GM23338 (cell line): Measurements from ENCODE around the gene LSM3. TPM values are rescaled to one million over a fixed set of nuclear protein-coding genes. Genes with fewer than 3 reads are reported as not detected.

Source experiments
- ATAC-seq: fragments of 200-7000 bp; cut with Tn5 transposase; 3 replicates; pipeline ENCODE4 v1.9.1; 2020
- DNase-seq: peaks from one replicate; pipeline ENCODE4 v3.0.0-alpha.2; 2015; ENCODE audit warnings: low spot score
- H2AFZ ChIP-seq: fragments of 200-600 bp; sonication (generic); 2 replicates; pipeline ENCODE4 v1.8.0; 2016; ENCODE audit warnings: antibody characterized with exemption, mild to moderate bottlenecking, moderate library complexity
- H3F3A ChIP-seq: fragments of 200-600 bp; sonication (generic); replicated peaks from 2 replicates; pipeline ENCODE4 v1.8.0; 2017; ENCODE audit warnings: antibody characterized with exemption, mixed run types, low read depth
- H3K27ac ChIP-seq: fragments of 200-600 bp; sonication (generic); 2 replicates; pipeline ENCODE4 v1.6.1; 2016; ENCODE audit warnings: low read depth
- H3K27me3 ChIP-seq: fragments of 200-600 bp; sonication (generic); 2 replicates; pipeline ENCODE4 v1.8.0; 2016; ENCODE audit warnings: mild to moderate bottlenecking, mixed run types, moderate library complexity; ENCODE audit not compliant: insufficient read depth
- H3K36me3 ChIP-seq: fragments of 200-600 bp; sonication (generic); 2 replicates; pipeline ENCODE4 v1.8.0; 2016; ENCODE audit warnings: mild to moderate bottlenecking; ENCODE audit not compliant: insufficient read depth
- H3K4me1 ChIP-seq: fragments of 200-600 bp; sonication (generic); 2 replicates; pipeline ENCODE4 v1.8.0; 2016; ENCODE audit warnings: mild to moderate bottlenecking, moderate library complexity; ENCODE audit not compliant: insufficient read depth
- H3K4me2 ChIP-seq: fragments of 200-600 bp; sonication (generic); 2 replicates; pipeline ENCODE4 v1.7.1; 2017; ENCODE audit warnings: mixed run types
- H3K4me3 ChIP-seq: fragments of 200-600 bp; sonication (generic); 2 replicates; pipeline ENCODE4 v1.6.1; 2016; ENCODE audit warnings: mixed run types
- H3K79me2 ChIP-seq: fragments of 200-600 bp; sonication (generic); replicated peaks from 2 replicates; pipeline ENCODE4 v1.8.0; 2017; ENCODE audit warnings: mild to moderate bottlenecking; ENCODE audit not compliant: insufficient read depth
- H3K9me2 ChIP-seq: fragments of 200-600 bp; sonication (generic); 2 replicates; pipeline ENCODE4 v1.8.0; 2017; ENCODE audit not compliant: insufficient read depth
- H4K20me1 ChIP-seq: fragments of 200-600 bp; sonication (generic); replicated peaks from 2 replicates; pipeline ENCODE4 v1.8.0; 2017; ENCODE audit warnings: mild to moderate bottlenecking; ENCODE audit not compliant: insufficient read depth
- H3K27ac Mint-ChIP-seq: 2 replicates; pipeline ENCODE4 v1.8.0; 2020; ENCODE audit warnings: inconsistent platforms, mild to moderate bottlenecking, moderate library complexity, mixed read lengths
- H3K27me3 Mint-ChIP-seq: 3 replicates; pipeline ENCODE4 v1.8.0; 2022; ENCODE audit warnings: low read depth, mild to moderate bottlenecking, moderate library complexity, mixed read lengths, inconsistent platforms; ENCODE audit not compliant: insufficient read depth, poor library complexity
- H3K36me3 Mint-ChIP-seq: 3 replicates; pipeline ENCODE4 v1.8.0; 2021; ENCODE audit warnings: low read depth, mild to moderate bottlenecking, inconsistent platforms, moderate library complexity, mixed read lengths
- H3K4me1 Mint-ChIP-seq: 3 replicates; pipeline ENCODE4 v1.8.0; 2020; ENCODE audit warnings: mild to moderate bottlenecking, inconsistent platforms, mixed read lengths
- H3K4me3 Mint-ChIP-seq: 3 replicates; pipeline ENCODE4 v1.8.0; 2021; ENCODE audit warnings: moderate library complexity, mild to moderate bottlenecking, inconsistent platforms, mixed read lengths
- H3K9me3 Mint-ChIP-seq: 3 replicates; pipeline ENCODE4 v1.8.0; 2020; ENCODE audit warnings: moderate library complexity, mild to moderate bottlenecking, inconsistent platforms, mixed read lengths
- CREB1 ChIP-seq: fragments of 250-450 bp; sonication (Bioruptor Pico); IDR thresholded peaks from 2 replicates; pipeline ENCODE4 v1.5.0; 2020; ENCODE audit warnings: low read depth, mild to moderate bottlenecking, moderate library complexity
- ETS1 ChIP-seq: IDR thresholded peaks from 2 replicates; pipeline ENCODE4 v1.6.1; 2016; ENCODE audit warnings: antibody characterized with exemption
- EZH2 ChIP-seq: fragments of 200-600 bp; sonication (generic); IDR thresholded peaks from one replicate; pipeline ENCODE4 v1.8.0; 2017; ENCODE audit warnings: antibody characterized with exemption, mild to moderate bottlenecking, low read depth; ENCODE audit not compliant: unreplicated experiment
- EZH2phosphoT487 ChIP-seq: fragments of 200-600 bp; sonication (generic); IDR thresholded peaks from one replicate; pipeline ENCODE4 v1.8.1; 2018; ENCODE audit warnings: antibody characterized with exemption; ENCODE audit not compliant: unreplicated experiment
- JUNB ChIP-seq: IDR thresholded peaks from one replicate; pipeline ENCODE4 v1.6.1; 2016; ENCODE audit warnings: antibody characterized with exemption; ENCODE audit not compliant: unreplicated experiment
- NANOG ChIP-seq: IDR thresholded peaks from 2 replicates; pipeline ENCODE4 v1.6.1; 2016; ENCODE audit warnings: antibody characterized with exemption, borderline replicate concordance
- POLR2AphosphoS5 ChIP-seq: IDR thresholded peaks from 2 replicates; pipeline ENCODE4 v1.6.1; 2016; ENCODE audit warnings: antibody characterized with exemption, low read depth
- STAT1 ChIP-seq: IDR thresholded peaks from one replicate; pipeline ENCODE4 v1.6.1; 2016; ENCODE audit warnings: antibody characterized with exemption; ENCODE audit not compliant: unreplicated experiment
- ZNF114 ChIP-seq: fragments of 250-450 bp; sonication (Bioruptor Pico); IDR thresholded peaks from 2 replicates; pipeline ENCODE4 v1.5.0; 2020; ENCODE audit warnings: mild to moderate bottlenecking, moderate library complexity
- ZNF331 ChIP-seq: fragments of 250-450 bp; sonication (Bioruptor Pico); IDR thresholded peaks from 2 replicates; pipeline ENCODE4 v1.5.0; 2020; ENCODE audit warnings: low read depth, mild to moderate bottlenecking, moderate library complexity
- polyA plus RNA-seq: library from polyadenylated mRNA; unstranded; fragments of >200 nt; fragmentation: Nextera tagmentation; extraction: Ambion mirVana; gene quantifications from 2 replicates; pipeline ENCODE4 v1.2.1, GENCODE V29; 2016
- total RNA-seq: library from RNA; depleted of rRNA; stranded (reverse); fragments of >200 nt; shearing (Covaris generic); gene quantifications from 2 replicates; pipeline ENCODE4 v1.2.3, GENCODE V29; 2014
- TF ChIP-seq, protein P1 (sequence below), 2 experiments: fragments of 200-600 bp in 1 of 2; sonication (generic) in 1 of 2; conservative IDR thresholded peaks; 2 replicates each; pipeline versions ENCODE4 v1.5.1 to v1.6.1; 2016 to 2017; ENCODE audit warnings: antibody characterized with exemption in 2 of 2, low read depth in 2 of 2, mild to moderate bottlenecking in 2 of 2, moderate library complexity in 1 of 2
- TF ChIP-seq, protein P2 (sequence below): IDR thresholded peaks from one replicate; pipeline ENCODE4 v1.6.1; 2018; ENCODE audit warnings: antibody characterized with exemption; ENCODE audit not compliant: unreplicated experiment
- TF ChIP-seq, protein P3 (sequence below): fragments of 250-450 bp; sonication (Bioruptor Pico); IDR thresholded peaks from 2 replicates; pipeline ENCODE4 v1.5.0; 2020; ENCODE audit warnings: mild to moderate bottlenecking, moderate library complexity

The LSM3 gene
- total and polyA plus RNA-seq, 2 experiments from 2014 or later: 20.1 to 71.5 TPM

GRCh38 chr3:14131134-14131533 is 47.5 kb upstream of the LSM3 start:
- peaks cover 7% of the 10 kb centered on the region for H3K36me3 ChIP-seq
- no peaks in the 10 kb centered on the region for H3K27me3 ChIP-seq
- Mint-ChIP-seq H3K27me3 (peaks cover 8% of the 10 kb centered on the region), H3K36me3 (peaks cover 77% of the 10 kb centered on the region), H3K4me1 (peaks cover 4% of the 10 kb centered on the region; the same call in 1 of the 3 replicates), H3K9me3 (no peaks in the 10 kb centered on the region), H3K4me3 (no peak overlapping the region), H3K27ac (no peak overlapping the region)
- no peak overlapping the region for H3K4me2 ChIP-seq
- no peak overlapping the region for H3K27ac ChIP-seq
- TF ChIP-seq, protein P1, sequence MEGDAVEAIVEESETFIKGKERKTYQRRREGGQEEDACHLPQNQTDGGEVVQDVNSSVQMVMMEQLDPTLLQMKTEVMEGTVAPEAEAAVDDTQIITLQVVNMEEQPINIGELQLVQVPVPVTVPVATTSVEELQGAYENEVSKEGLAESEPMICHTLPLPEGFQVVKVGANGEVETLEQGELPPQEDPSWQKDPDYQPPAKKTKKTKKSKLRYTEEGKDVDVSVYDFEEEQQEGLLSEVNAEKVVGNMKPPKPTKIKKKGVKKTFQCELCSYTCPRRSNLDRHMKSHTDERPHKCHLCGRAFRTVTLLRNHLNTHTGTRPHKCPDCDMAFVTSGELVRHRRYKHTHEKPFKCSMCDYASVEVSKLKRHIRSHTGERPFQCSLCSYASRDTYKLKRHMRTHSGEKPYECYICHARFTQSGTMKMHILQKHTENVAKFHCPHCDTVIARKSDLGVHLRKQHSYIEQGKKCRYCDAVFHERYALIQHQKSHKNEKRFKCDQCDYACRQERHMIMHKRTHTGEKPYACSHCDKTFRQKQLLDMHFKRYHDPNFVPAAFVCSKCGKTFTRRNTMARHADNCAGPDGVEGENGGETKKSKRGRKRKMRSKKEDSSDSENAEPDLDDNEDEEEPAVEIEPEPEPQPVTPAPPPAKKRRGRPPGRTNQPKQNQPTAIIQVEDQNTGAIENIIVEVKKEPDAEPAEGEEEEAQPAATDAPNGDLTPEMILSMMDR (conservative IDR thresholded peaks at IDR 0.05; ENCODE audit: low read depth in 2 of 2): no peak
- TF ChIP-seq STAT1: no peak
- TF ChIP-seq JUNB: no peak
- TF ChIP-seq, protein P2, sequence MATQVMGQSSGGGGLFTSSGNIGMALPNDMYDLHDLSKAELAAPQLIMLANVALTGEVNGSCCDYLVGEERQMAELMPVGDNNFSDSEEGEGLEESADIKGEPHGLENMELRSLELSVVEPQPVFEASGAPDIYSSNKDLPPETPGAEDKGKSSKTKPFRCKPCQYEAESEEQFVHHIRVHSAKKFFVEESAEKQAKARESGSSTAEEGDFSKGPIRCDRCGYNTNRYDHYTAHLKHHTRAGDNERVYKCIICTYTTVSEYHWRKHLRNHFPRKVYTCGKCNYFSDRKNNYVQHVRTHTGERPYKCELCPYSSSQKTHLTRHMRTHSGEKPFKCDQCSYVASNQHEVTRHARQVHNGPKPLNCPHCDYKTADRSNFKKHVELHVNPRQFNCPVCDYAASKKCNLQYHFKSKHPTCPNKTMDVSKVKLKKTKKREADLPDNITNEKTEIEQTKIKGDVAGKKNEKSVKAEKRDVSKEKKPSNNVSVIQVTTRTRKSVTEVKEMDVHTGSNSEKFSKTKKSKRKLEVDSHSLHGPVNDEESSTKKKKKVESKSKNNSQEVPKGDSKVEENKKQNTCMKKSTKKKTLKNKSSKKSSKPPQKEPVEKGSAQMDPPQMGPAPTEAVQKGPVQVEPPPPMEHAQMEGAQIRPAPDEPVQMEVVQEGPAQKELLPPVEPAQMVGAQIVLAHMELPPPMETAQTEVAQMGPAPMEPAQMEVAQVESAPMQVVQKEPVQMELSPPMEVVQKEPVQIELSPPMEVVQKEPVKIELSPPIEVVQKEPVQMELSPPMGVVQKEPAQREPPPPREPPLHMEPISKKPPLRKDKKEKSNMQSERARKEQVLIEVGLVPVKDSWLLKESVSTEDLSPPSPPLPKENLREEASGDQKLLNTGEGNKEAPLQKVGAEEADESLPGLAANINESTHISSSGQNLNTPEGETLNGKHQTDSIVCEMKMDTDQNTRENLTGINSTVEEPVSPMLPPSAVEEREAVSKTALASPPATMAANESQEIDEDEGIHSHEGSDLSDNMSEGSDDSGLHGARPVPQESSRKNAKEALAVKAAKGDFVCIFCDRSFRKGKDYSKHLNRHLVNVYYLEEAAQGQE: no peak
- no peak for TF ChIP-seq NANOG
- TF ChIP-seq ZNF114: no peak
- no peak for TF ChIP-seq ETS1
- no peak for TF ChIP-seq ZNF331 (CRISPR knock-in tag)
- no peak for TF ChIP-seq EZH2
- TF ChIP-seq, protein P3, sequence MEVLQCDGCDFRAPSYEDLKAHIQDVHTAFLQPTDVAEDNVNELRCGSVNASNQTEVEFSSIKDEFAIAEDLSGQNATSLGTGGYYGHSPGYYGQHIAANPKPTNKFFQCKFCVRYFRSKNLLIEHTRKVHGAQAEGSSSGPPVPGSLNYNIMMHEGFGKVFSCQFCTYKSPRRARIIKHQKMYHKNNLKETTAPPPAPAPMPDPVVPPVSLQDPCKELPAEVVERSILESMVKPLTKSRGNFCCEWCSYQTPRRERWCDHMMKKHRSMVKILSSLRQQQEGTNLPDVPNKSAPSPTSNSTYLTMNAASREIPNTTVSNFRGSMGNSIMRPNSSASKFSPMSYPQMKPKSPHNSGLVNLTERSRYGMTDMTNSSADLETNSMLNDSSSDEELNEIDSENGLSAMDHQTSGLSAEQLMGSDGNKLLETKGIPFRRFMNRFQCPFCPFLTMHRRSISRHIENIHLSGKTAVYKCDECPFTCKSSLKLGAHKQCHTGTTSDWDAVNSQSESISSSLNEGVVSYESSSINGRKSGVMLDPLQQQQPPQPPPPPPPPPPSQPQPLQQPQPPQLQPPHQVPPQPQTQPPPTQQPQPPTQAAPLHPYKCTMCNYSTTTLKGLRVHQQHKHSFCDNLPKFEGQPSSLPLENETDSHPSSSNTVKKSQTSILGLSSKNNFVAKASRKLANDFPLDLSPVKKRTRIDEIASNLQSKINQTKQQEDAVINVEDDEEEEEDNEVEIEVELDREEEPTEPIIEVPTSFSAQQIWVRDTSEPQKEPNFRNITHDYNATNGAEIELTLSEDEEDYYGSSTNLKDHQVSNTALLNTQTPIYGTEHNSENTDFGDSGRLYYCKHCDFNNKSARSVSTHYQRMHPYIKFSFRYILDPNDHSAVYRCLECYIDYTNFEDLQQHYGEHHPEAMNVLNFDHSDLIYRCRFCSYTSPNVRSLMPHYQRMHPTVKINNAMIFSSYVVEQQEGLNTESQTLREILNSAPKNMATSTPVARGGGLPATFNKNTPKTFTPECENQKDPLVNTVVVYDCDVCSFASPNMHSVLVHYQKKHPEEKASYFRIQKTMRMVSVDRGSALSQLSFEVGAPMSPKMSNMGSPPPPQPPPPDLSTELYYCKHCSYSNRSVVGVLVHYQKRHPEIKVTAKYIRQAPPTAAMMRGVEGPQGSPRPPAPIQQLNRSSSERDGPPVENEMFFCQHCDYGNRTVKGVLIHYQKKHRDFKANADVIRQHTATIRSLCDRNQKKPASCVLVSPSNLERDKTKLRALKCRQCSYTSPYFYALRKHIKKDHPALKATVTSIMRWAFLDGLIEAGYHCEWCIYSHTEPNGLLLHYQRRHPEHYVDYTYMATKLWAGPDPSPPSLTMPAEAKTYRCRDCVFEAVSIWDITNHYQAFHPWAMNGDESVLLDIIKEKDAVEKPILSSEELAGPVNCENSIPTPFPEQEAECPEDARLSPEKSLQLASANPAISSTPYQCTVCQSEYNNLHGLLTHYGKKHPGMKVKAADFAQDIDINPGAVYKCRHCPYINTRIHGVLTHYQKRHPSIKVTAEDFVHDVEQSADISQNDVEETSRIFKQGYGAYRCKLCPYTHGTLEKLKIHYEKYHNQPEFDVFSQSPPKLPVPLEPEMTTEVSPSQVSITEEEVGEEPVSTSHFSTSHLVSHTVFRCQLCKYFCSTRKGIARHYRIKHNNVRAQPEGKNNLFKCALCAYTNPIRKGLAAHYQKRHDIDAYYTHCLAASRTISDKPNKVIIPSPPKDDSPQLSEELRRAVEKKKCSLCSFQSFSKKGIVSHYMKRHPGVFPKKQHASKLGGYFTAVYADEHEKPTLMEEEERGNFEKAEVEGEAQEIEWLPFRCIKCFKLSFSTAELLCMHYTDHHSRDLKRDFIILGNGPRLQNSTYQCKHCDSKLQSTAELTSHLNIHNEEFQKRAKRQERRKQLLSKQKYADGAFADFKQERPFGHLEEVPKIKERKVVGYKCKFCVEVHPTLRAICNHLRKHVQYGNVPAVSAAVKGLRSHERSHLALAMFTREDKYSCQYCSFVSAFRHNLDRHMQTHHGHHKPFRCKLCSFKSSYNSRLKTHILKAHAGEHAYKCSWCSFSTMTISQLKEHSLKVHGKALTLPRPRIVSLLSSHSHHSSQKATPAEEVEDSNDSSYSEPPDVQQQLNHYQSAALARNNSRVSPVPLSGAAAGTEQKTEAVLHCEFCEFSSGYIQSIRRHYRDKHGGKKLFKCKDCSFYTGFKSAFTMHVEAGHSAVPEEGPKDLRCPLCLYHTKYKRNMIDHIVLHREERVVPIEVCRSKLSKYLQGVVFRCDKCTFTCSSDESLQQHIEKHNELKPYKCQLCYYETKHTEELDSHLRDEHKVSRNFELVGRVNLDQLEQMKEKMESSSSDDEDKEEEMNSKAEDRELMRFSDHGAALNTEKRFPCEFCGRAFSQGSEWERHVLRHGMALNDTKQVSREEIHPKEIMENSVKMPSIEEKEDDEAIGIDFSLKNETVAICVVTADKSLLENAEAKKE (CRISPR knock-in tag): no peak
- TF ChIP-seq CREB1: no peak
- TF ChIP-seq POLR2AphosphoS5: no peak
- TF ChIP-seq EZH2phosphoT487: no peak
- peaks cover 6% of the 10 kb centered on the region; the same call in 1 of the 2 replicates for H3K4me1 ChIP-seq
- ATAC-seq: no peak
- H3F3A ChIP-seq: no peaks in the 10 kb centered on the region
- DNase-seq: no peak
- no peak overlapping the region for H3K4me3 ChIP-seq
- H4K20me1 ChIP-seq: peaks cover 5% of the 10 kb centered on the region; the same call in 1 of the 2 replicates
- H3K79me2 ChIP-seq: peaks cover 26% of the 10 kb centered on the region
- H2AFZ ChIP-seq: no peak overlapping the region
- no peaks in the 10 kb centered on the region for H3K9me2 ChIP-seq
